HG02884 (cell line): ENCODE data around the gene GKN2.

Experiments
- ATAC-seq: cut with Tn5 transposase; IDR thresholded peaks from one replicate; pipeline ENCODE4 v1.9.1; 2021; ENCODE audit warnings: mild to moderate bottlenecking, moderate library complexity; ENCODE audit not compliant: unreplicated experiment

The GKN2 gene

GRCh38 chr2:68952887-68953521 lies at the start of gene GKN2:
Gene GKN2, minus strand, starts transcription at chr2:68952893. Its CDS starts 32 bp downstream, at chr2:68952861.
- ATAC-seq: no peak

- ATAC-seq: no peak
These were observed 49.2 kb upstream of the GKN2 start for GRCh38 chr2:69001879-69002278.

- ATAC-seq: no peak
These were observed 44.7 kb upstream of the GKN2 start for GRCh38 chr2:68997401-68997800.

GRCh38 chr2:68995916-68996315 lies 43.2 kb upstream of the GKN2 start:
- no peak for ATAC-seq

GRCh38 chr2:68994864-68995263 lies 42.2 kb upstream of the GKN2 start:
- ATAC-seq: no peak

GRCh38 chr2:68993660-68994059 lies 41.0 kb upstream of the GKN2 start:
- no peak for ATAC-seq

- no peak for ATAC-seq
These were observed 40.2 kb upstream of the GKN2 start for GRCh38 chr2:68992933-68993332.

- no peak for ATAC-seq
These were observed 39.6 kb upstream of the GKN2 start for GRCh38 chr2:68992341-68992740.

GRCh38 chr2:68989035-68989434 lies 36.3 kb upstream of the GKN2 start:
- no peak for ATAC-seq

GRCh38 chr2:68987021-68987503 lies 34.4 kb upstream of the GKN2 start:
- no peak for ATAC-seq

GRCh38 chr2:68980956-68981355 lies 28.3 kb upstream of the GKN2 start:
- ATAC-seq: no peak

- ATAC-seq: no peak
These were observed 25.4 kb upstream of the GKN2 start for GRCh38 chr2:68978098-68978497.

- no peak for ATAC-seq
These were observed 24.8 kb upstream of the GKN2 start for GRCh38 chr2:68977453-68977852.

- no peak for ATAC-seq
These were observed 23.2 kb upstream of the GKN2 start for GRCh38 chr2:68975844-68976243.

GRCh38 chr2:68974946-68975665 lies 22.4 kb upstream of the GKN2 start:
- no peak for ATAC-seq

- ATAC-seq: no peak
These were observed 21.6 kb upstream of the GKN2 start, which contains the start of gene GKN1 for GRCh38 chr2:68974251-68974650. Gene GKN1, plus strand, starts transcription at chr2:68974636. Its CDS starts 42 bp downstream, at chr2:68974678.

GRCh38 chr2:68971591-68972231 lies 19.0 kb upstream of the GKN2 start:
- no peak for ATAC-seq

- no peak for ATAC-seq
These were observed 18.0 kb upstream of the GKN2 start for GRCh38 chr2:68970566-68971265.

- no peak for ATAC-seq
These were observed 17.2 kb upstream of the GKN2 start for GRCh38 chr2:68969736-68970490.

GRCh38 chr2:68968221-68968620 lies 15.5 kb upstream of the GKN2 start:
- no peak for ATAC-seq

- no peak for ATAC-seq
These were observed 11.6 kb upstream of the GKN2 start for GRCh38 chr2:68964282-68964681.
